GM12891 (cell line): Measurements from ENCODE around the gene OR5C1.
"Not testable (repeated sequence)": the region's sequence is repeated elsewhere in the genome, so short reads cannot be mapped to it uniquely, and the experiment has no call there.

Experiments used
- DNase-seq: peaks from one replicate; pipeline ENCODE4 v3.0.0; 2011; ENCODE audit warnings: low spot score; ENCODE audit not compliant: insufficient read length
- FAIRE-seq: peaks from 2 replicates; lab custom pipeline; 2011; peaks lifted over from hg19 to GRCh38; lab: Jason Lieb, UNC
- PAX5 ChIP-seq: IDR thresholded peaks from 2 replicates; pipeline ENCODE4 v1.6.1; 2011; ENCODE audit warnings: low read length, moderate library complexity, mild to moderate bottlenecking; ENCODE audit not compliant: insufficient read depth, severe bottlenecking
- POLR2A ChIP-seq: IDR thresholded peaks from 2 replicates; pipeline ENCODE4 v1.6.1; 2011; ENCODE audit warnings: low read depth, low read length, control low read depth
- POLR2AphosphoS5 ChIP-seq: IDR thresholded peaks from 2 replicates; pipeline ENCODE4 v1.6.1; 2011; ENCODE audit warnings: low read depth, low read length, control low read depth
- POU2F2 ChIP-seq: IDR thresholded peaks from 2 replicates; pipeline ENCODE4 v1.6.1; 2011; ENCODE audit warnings: low read depth, mild to moderate bottlenecking, control low read depth, low read length, moderate library complexity
- SPI1 ChIP-seq: IDR thresholded peaks from 2 replicates; pipeline ENCODE4 v1.6.1; 2011; ENCODE audit warnings: low read depth, low read length, control low read depth
- TAF1 ChIP-seq: IDR thresholded peaks from 2 replicates; pipeline ENCODE4 v1.6.1; 2011; ENCODE audit warnings: low read depth, low read length, control low read depth

Gene OR5C1

GRCh38 chr9:122832194-122832593, 43.5 kb downstream of the OR5C1 start:
- no peak for FAIRE-seq
- DNase-seq = no peak
- no peak for TF ChIP-seq POLR2A
- TF ChIP-seq POU2F2 = no peak
- TF ChIP-seq POLR2AphosphoS5 = no peak
- TF ChIP-seq SPI1 = no peak
- TF ChIP-seq TAF1 = no peak
- TF ChIP-seq PAX5 = no peak

GRCh38 chr9:122835313-122835731, 46.6 kb downstream of the OR5C1 start:
- FAIRE-seq (peak; percentile 26), DNase-seq (peak; percentile 35)
- TF ChIP-seq POU2F2 (no peak), POLR2A (no peak), SPI1 (no peak), TAF1 (no peak), PAX5 (no peak)

- no peak for TF ChIP-seq SPI1
- TF ChIP-seq PAX5 = no peak
- no peak for TF ChIP-seq TAF1
- no peak for TF ChIP-seq POLR2AphosphoS5
- no peak for TF ChIP-seq POU2F2
- TF ChIP-seq POLR2A = no peak
- DNase-seq = no peak
- no peak for FAIRE-seq
Measured at GRCh38 chr9:122837266-122837850, 48.6 kb downstream of the OR5C1 start.

- not testable (repeated sequence) for DNase-seq, FAIRE-seq
Measured at GRCh38 chr9:122838441-122838840, 49.7 kb downstream of the OR5C1 start.
